ENCODE measurements around the gene NLRP14.

NLRP14 gene

DNA sequence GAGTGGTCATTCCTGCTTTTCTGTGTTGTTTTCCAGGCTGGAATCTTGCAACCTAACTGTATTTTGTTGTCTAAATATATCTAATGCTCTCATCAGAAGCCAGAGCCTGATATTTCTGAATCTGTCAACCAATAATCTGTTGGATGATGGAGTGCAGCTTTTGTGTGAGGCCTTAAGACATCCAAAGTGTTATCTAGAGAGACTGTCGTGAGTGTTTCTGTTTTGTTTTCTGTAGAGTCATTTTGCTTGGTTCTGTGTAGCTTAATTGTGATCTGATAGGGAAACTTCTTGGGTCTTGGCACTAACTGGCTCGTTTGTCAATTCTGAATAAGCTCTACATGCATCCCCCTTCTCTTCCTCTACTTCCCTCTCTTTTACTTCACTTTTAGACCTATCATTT, 37.4 kb downstream of the NLRP14 start:
- no peak for DNase-seq (ENCODE audit: low read depth)

DNA sequence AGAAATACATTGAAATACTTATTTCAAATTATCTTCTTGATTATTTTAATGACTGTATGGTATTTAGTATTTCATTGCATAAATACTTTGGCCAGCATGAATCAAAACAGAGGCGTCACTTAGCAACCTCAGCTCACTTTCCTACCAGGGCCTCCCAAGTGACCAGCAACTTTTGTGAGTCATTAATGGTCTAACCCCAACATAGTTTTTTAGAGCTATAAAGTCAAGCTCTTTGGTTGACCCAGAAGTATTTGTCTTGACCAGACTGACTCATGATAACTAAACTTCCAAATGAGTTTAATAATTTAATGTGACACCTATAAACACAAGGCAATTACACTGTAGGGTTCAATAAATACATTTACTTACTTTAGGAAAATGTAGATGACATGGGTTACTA, 40.6 kb downstream of the NLRP14 start:
- DNase-seq (ENCODE audit: low read depth), result no peak

DNA sequence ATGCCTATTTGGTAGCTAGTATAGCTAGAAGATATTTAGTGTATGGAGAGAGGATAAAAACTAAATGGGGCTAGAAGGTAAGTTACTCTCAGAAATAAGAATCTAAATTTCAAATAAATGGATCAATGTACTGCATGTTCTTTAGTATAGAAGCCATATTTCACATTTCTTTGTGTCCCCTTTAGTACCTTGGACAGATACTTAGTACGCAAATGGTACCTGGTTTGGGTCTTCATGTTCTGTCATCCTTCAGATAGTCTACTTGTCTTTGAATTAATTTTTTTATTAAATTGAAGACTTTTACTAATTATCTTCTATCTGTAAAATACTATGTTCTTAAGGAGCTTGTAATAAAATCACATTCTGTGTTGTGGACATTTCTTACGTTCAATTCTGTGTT, 42.3 kb downstream of the NLRP14 start:
- no peak for DNase-seq (ENCODE audit: low read depth)

DNA sequence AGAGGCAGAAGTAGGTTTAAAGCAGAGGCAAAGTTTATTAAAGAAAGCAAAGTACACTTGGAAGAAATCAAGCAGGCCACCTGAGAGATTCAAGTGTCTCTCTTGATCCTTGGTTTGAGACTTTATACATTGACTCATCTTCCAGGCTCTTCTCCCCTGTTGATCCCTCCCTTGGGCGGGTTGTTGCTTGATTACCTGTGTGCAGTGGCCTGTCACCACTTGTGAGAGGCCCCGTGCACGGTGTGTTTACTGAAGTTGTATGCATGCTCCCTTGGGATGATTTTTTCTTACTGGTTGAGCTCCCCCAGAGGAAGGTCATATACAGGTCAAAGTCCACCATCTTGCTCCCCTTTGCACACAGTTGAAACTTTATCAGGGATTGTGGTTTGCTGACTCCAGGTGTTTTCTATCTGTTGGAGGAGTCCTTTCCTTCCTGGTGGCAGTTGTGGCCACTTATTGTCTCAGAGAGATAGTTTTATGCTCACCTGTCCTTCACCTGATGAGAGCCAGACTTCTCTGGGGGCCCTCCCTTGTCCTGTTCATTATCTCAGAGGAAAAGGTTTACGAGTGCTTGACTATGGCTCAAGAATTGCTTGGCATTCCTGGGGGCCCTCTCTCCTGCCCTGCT, 52.2 kb downstream of the NLRP14 start:
- DNase-seq (ENCODE audit: low read depth), result no peak

DNA sequence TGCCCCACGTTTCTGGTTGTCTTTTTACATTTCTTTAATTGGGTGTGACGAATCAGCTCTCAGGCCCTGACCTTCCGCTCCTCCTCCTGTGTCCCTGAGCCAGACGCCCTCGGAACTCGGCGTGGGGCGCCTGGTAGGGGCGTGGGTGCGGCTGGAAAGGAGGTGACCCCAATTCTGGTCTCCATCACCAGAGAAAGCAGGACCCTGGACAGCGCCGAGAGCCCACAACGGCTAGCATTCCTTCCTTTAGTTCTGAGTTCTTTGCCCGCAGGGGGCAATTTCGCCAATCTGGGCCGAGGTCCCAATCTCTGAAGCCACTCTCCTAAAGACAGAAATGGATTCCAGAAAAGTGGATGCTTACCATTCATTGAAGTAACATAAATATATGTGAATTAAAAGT, 56.8 kb downstream of the NLRP14 start:
- DNase-seq (ENCODE audit: low read depth), result no peak

DNA sequence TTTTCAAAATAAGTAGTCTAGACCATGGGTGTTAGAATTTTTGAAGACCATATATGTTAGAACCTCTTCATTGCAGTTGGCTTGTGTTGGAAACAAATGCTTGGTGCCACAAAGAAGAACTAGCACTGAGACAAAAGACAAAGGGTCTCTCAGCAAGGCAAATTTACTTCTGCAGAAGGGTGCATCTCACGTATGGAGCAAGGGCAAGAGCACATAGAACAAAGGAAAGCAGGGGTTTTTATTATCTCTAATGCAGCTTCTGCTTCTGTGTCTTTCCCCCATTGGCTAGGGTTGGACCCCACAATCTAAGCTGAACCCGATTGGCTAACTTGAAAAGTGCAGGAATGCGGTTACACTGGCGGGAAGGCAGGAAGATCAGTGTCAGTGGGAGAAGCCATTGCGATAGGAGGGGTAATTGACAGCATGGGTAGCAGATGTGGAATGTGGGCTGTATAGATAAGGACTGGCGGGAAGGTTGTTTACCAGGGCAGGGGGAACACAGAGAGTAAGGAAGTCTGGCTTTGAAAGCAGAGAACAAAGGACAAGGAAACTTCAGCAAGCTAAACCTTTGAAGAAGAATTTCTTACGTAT, 59.4 kb downstream of the NLRP14 start:
- DNase-seq (ENCODE audit: low read depth), result no peak

DNA sequence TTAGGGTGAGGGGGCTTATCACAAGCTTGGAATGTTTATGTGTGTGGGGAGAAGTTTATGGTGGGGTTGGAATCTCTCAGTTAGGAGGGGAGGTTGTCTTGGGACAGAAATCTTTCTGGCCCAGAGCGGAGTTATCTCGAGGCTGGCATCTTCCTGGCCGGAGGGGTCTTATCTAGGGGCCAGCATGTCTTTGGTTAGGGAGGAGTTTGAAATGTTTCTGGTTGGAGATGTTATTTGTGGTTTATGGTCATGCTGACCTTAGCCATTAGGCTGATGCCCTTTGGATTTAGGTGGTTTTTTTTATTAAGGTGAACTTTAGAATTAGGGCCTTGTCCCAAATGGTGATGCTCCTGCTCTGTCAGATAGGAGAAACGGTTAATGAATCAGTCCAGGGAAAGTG, 60.6 kb downstream of the NLRP14 start:
- DNase-seq (ENCODE audit: low read depth), result no peak

DNA sequence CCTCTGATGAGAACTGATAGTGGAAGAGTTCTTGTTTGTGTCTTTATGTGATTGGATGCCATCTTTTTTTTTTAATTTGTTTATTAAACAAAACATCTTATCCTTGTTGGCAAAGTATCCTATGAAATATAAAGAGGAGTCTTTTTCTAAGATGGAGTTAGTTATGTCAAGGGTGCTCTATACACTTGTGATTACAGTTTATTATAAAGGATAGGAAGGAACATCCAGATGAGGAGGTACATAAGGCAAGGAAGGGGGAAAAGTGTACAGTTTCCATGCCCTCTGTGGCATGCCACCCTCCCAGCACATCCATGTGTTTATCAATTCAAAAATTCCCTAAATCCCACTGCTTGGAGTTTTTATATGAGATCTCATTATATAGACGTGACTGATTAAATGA, 61.2 kb downstream of the NLRP14 start:
- DNase-seq (ENCODE audit: low read depth), result no peak

DNA sequence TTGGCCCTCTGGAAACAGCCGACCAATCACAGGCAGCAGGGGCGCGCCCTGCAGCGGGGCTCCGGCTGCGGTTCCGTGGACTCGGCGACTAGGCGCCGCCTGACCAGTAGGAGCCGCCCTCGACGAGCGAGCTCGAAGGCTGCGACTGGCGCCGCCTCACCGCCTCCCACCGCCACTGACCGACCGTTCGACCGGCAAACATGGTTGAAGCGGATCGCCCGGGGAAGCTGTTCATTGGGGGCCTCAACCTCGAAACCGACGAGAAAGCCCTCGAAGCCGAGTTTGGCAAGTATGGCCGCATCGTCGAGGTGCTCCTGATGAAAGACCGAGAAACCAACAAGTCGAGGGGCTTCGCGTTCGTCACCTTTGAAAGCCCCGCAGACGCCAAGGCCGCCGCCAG, 68.6 kb downstream of the NLRP14 start, which contains the start of gene RBMXL2:
TSS of gene RBMXL2 (plus strand) at position 78 of the 400 bp plus-strand sequence. CDS start at position 201, 123 bp downstream.
- DNase-seq (ENCODE audit: low read depth), result no peak

DNA sequence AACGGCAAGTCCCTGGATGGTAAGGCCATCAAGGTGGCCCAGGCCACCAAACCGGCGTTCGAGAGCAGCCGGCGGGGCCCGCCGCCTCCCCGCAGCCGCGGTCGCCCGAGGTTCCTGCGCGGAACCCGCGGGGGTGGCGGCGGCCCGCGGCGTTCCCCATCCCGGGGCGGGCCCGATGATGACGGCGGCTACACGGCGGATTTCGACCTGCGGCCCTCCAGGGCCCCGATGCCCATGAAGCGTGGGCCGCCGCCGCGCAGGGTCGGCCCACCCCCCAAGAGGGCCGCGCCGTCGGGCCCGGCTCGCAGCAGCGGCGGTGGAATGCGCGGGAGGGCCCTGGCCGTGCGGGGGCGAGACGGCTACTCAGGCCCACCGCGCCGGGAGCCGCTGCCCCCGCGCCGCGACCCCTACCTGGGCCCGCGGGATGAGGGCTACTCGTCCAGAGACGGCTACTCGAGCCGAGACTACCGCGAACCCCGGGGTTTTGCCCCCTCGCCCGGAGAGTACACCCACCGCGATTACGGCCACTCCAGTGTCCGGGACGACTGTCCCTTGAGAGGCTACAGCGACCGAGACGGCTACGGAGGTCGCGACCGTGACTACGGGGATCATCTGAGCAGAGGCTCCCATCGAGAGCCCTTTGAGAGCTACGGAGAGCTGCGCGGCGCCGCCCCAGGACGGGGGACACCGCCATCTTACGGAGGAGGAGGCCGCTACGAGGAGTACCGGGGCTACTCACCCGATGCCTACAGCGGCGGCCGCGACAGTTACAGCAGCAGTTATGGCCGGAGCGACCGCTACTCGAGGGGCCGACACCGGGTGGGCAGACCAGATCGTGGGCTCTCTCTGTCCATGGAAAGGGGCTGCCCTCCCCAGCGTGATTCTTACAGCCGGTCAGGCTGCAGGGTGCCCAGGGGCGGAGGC, 69.3 kb downstream of the NLRP14 start:
- DNase-seq (ENCODE audit: low read depth), result no peak

DNA sequence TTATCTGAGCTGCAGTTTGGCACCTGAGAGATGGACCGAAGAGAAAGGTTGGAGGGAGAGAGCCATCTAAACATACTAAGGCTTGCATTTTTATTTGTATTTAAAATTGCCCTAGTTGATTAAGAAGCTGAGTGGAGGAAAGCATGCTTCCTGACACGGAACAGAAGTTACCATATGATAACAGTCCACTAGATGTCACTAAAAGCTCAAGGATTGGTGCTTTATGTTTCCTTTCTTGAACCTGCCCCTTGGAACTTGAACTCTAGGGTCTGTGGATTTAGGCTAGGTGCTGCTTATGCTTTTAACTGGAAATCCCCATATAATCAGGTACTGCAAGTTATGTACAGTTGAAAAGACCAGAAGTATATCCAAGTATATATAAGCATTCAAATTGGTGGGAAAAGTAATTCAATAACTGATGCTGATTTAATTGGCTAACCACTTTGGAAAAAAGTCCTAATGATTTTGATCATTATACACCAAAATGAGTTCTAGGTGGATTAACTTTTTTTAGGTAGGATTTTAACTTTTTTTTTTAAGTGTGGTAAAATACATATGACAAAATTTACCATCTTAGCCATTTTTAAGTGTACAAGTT, 78.1 kb downstream of the NLRP14 start:
- no peak for DNase-seq (ENCODE audit: low read depth)

DNA sequence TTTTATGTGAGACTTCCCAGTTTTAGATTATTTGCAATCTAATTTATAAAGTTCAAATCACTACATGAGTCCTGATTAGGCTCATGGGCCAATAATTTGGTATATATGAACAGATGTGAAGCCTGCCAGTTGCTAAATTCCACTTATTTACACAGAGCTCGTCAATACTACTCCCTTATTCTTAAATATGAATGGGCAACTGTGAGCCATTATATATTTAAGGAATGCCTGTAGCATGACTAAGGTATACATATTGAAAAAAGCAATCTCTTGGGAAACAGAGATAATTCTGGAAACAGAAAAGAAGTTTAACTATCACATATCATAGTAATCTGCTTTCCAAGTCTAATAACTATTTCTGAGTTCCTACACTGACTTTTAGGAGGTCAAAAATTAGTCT, 95.5 kb downstream of the NLRP14 start:
- no peak for DNase-seq (ENCODE audit: low read depth)

DNA sequence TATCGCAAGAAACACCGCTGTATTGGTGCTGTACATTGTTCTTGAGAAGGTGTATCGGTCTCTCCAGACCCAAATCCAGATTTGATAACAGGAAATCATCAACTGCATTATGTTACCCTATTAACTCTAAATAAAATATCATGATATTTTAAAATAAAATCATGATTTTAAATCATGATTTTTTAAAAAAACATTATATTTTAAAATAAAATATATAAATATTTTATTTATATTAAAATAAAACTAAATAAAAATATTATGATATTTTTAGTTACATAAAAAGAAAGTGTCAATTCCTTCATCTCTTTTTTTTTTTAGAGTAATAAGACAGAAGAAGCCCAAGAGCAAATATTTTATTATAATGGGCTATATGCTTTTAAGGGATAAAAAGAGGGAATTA, 96.1 kb downstream of the NLRP14 start:
- DNase-seq (ENCODE audit: low read depth), result no peak

Measured in stimulated activated CD8-positive, alpha-beta memory T cell treated with anti-CD3 and anti-CD28 coated beads, Interleukin-7, amount 100 ng/mL, for 24 hours (primary cell).